SK-N-SH (cell line): ENCODE measurements around the gene TTC31. TPM values are rescaled to one million over a fixed set of nuclear protein-coding genes. Genes with fewer than 3 reads are reported as not detected.

Experiments
- CTCF ChIA-PET: fragments of 300-600, 350-600 bp; formaldehyde crosslinking; extraction: SDS; loops from one replicate; lab custom pipeline; 2021; lab: Yijun Ruan, JAX
- POLR2A ChIA-PET: fragments of 350-600 bp; sonication (Branson Sonifier 250); formaldehyde crosslinking; extraction: SDS; loops from one replicate; lab custom pipeline; 2020; ENCODE audit warnings: antibody characterized with exemption, inconsistent platforms; lab: Yijun Ruan, JAX
- DNase-seq: peaks from one replicate; pipeline ENCODE4 v3.0.0; 2012
- H2AFZ ChIP-seq: fragments of 200-600 bp; sonication (generic); 2 replicates; pipeline ENCODE4 v1.8.1; 2016; ENCODE audit warnings: antibody characterized with exemption, mild to moderate bottlenecking, low read depth
- H3F3A ChIP-seq: fragments of 200-600 bp; sonication (generic); replicated peaks from 2 replicates; pipeline ENCODE3; 2016; ENCODE audit warnings: antibody characterized with exemption, mild to moderate bottlenecking; ENCODE audit not compliant: insufficient read depth
- H3K27ac ChIP-seq, 2 experiments: fragments of 200-500 bp in 1 of 2; fragments of 200-600 bp in 1 of 2; sonication (Bioruptor generic) in 1 of 2; sonication (generic), shearing (Covaris generic) in 1 of 2; 2 replicates each; pipeline versions ENCODE4 v1.5.1 to v1.6.1; 2014 to 2016; ENCODE audit warnings: low read depth in 2 of 2, inconsistent platforms in 1 of 2, low read length in 1 of 2, mild to moderate bottlenecking in 1 of 2, mixed read lengths in 1 of 2
- H3K27me3 ChIP-seq: fragments of 200-600 bp; sonication (generic), shearing (Covaris generic); 2 replicates; pipeline ENCODE4 v1.6.1; 2016; ENCODE audit warnings: mixed run types; ENCODE audit not compliant: insufficient read depth
- H3K36me3 ChIP-seq, 2 experiments: fragments of 200-500 bp in 1 of 2; fragments of 200-600 bp in 1 of 2; sonication (Bioruptor generic) in 1 of 2; sonication (generic) in 1 of 2; replicated peaks in 1 of 2; 2 replicates each; pipeline versions ENCODE3 to v1.5.1; 2014 to 2016; ENCODE audit warnings: low read length in 1 of 2, mild to moderate bottlenecking in 1 of 2; ENCODE audit not compliant: insufficient read depth in 2 of 2, control insufficient read depth in 1 of 2
- H3K4me1 ChIP-seq, 2 experiments: fragments of 200-500 bp in 1 of 2; fragments of 200-600 bp in 1 of 2; sonication (Bioruptor generic) in 1 of 2; sonication (generic), shearing (Covaris generic) in 1 of 2; 2 replicates each; pipeline versions ENCODE4 v1.5.1 to v1.6.1; 2014 to 2016; ENCODE audit warnings: low read depth in 1 of 2, low read length in 1 of 2, mixed run types in 1 of 2; ENCODE audit not compliant: insufficient read depth in 2 of 2, control insufficient read depth in 1 of 2
- H3K4me2 ChIP-seq: fragments of 200-600 bp; sonication (generic), shearing (Covaris generic); 2 replicates; pipeline ENCODE4 v1.6.1; 2017; ENCODE audit warnings: mixed run types
- H3K4me3 ChIP-seq, 2 experiments: fragments of 200-500 bp in 1 of 2; fragments of 200-600 bp in 1 of 2; sonication (Bioruptor generic) in 1 of 2; sonication (generic), shearing (Covaris generic) in 1 of 2; 2 replicates each; pipeline versions ENCODE4 v1.5.1 to v1.8.1; 2014 to 2016; ENCODE audit warnings: low read depth in 2 of 2, inconsistent platforms in 1 of 2, low read length in 1 of 2, mild to moderate bottlenecking in 1 of 2, mixed read lengths in 1 of 2, moderate library complexity in 1 of 2
- H3K79me2 ChIP-seq: fragments of 200-600 bp; sonication (generic); 2 replicates; pipeline ENCODE4 v1.8.1; 2017; ENCODE audit warnings: mild to moderate bottlenecking; ENCODE audit not compliant: insufficient read depth
- H3K9ac ChIP-seq: fragments of 200-600 bp; sonication (generic); 2 replicates; pipeline ENCODE4 v1.6.1; 2017; ENCODE audit warnings: mixed run types
- H3K9me2 ChIP-seq: fragments of 200-600 bp; sonication (generic); 2 replicates; pipeline ENCODE4 v1.6.1; 2017; ENCODE audit warnings: mixed run types
- H3K9me3 ChIP-seq: fragments of 200-600 bp; sonication (generic); 2 replicates; pipeline ENCODE4 v1.6.1; 2017; ENCODE audit warnings: mixed run types, mild to moderate bottlenecking, moderate library complexity
- H4K20me1 ChIP-seq: fragments of 200-600 bp; sonication (generic); 2 replicates; pipeline ENCODE4 v1.6.1; 2017; ENCODE audit warnings: mild to moderate bottlenecking, mixed run types; ENCODE audit not compliant: insufficient read depth
- CHD2 ChIP-seq: fragments of 150-350 bp; IDR thresholded peaks from 2 replicates; pipeline ENCODE4 v1.6.1; 2018; ENCODE audit warnings: low read length; ENCODE audit not compliant: partially characterized antibody
- EZH2phosphoT487 ChIP-seq: fragments of 200-600 bp; sonication (generic); IDR thresholded peaks from 2 replicates; pipeline ENCODE4 v1.6.1; 2017; ENCODE audit warnings: low read depth, mixed run types, mild to moderate bottlenecking, antibody characterized with exemption, moderate library complexity, borderline replicate concordance
- FOXJ3 ChIP-seq: sonication (generic); formaldehyde crosslinking; IDR thresholded peaks from 2 replicates; pipeline ENCODE4 v1.5.1; 2020; ENCODE audit warnings: mild to moderate bottlenecking, missing genetic modification reagents
- GATA2 ChIP-seq: sonication (generic); formaldehyde crosslinking; IDR thresholded peaks from 2 replicates; pipeline ENCODE4 v1.5.0; 2020; ENCODE audit warnings: mild to moderate bottlenecking, missing genetic modification reagents
- MXI1 ChIP-seq: IDR thresholded peaks from 2 replicates; pipeline ENCODE4 v1.6.1; 2012; ENCODE audit warnings: mild to moderate bottlenecking, low read depth, low read length, improper control_type of control experiment
- NRF1 ChIP-seq: IDR thresholded peaks from 2 replicates; pipeline ENCODE4 v1.6.1; 2012; ENCODE audit warnings: low read depth, mild to moderate bottlenecking, low read length
- SIN3A ChIP-seq: IDR thresholded peaks from 2 replicates; pipeline ENCODE4 v1.6.1; 2012; ENCODE audit warnings: low read depth, mild to moderate bottlenecking, low read length, moderate library complexity, borderline replicate concordance
- TAF1 ChIP-seq: IDR thresholded peaks from 2 replicates; pipeline ENCODE4 v1.6.1; 2012; ENCODE audit warnings: low read depth, mild to moderate bottlenecking, low read length, moderate library complexity, borderline replicate concordance
- YY1 ChIP-seq: IDR thresholded peaks from 2 replicates; pipeline ENCODE4 v1.4.0; 2012; ENCODE audit warnings: low read depth, mild to moderate bottlenecking
- WGBS: methylation state at CpG from one replicate; pipeline ENCODE4 v1.1.6; 2017; ENCODE audit warnings: low lambda C conversion rate; 5-methylcytosine and 5-hydroxymethylcytosine counted together
- polyA plus RNA-seq, 3 experiments: library from polyadenylated mRNA; depleted of rRNA; stranded (reverse); fragments of >200 nt; gene quantifications; 2 replicates each; pipeline ENCODE4 v1.2.3, GENCODE V29; 2012
- TF ChIP-seq, protein P1 (sequence below): fragments of 150-350 bp; IDR thresholded peaks from 2 replicates; pipeline ENCODE4 v1.6.1; 2017; ENCODE audit warnings: antibody characterized with exemption, low read length, low read depth, borderline replicate concordance
- TF ChIP-seq, protein P2 (sequence below): IDR thresholded peaks from 2 replicates; pipeline ENCODE4; 2012
- TF ChIP-seq, protein P3 (sequence below): IDR thresholded peaks from 2 replicates; pipeline ENCODE4 v1.6.1; 2012; ENCODE audit warnings: mild to moderate bottlenecking, low read depth, low read length, moderate library complexity

TTC31 gene
- polyA plus RNA-seq, 1 of the 3 experiments (the other 2 are of a cell fraction): 27.9 TPM

DNA sequence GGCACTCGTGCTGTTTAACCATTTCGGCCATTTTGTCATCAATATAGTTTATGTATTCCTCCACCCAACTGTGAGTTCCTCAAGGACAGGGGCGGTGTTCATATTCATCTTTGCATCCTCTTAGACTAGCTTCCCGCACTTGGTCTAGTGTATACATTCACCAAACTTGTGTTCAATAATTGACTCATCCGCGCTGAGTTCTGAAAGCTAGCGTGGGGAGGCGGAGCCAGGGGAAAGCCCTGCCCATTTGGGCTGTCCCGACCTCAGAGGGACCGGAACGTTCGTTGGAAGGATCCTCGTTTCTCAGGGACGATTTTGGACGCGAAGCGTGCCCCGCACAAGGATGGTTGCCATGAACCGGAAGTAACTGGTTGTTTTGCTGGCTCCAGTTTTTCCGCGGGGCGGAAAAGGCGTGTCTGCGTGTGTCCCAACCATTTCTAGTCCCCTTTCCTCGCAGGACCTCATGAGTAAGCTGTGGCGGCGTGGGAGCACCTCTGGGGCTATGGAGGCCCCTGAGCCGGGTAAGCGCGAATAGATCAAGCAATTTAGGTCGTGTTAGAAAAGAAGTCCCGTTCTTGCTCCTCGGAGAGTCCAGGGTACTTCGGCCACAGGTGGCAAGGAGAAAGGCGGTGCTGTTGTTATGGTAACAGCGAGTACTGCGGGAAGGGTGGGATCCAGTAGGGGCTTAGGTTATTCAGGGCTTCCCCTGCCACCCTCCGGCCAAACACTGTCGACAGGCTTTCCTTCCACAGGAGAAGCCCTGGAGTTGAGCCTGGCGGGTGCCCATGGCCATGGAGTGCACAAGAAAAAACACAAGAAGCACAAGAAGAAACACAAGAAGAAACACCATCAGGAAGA is 28.0 kb upstream of the TTC31 start, which contains the start of gene INO80B (continued):
- TF ChIP-seq, protein P1, sequence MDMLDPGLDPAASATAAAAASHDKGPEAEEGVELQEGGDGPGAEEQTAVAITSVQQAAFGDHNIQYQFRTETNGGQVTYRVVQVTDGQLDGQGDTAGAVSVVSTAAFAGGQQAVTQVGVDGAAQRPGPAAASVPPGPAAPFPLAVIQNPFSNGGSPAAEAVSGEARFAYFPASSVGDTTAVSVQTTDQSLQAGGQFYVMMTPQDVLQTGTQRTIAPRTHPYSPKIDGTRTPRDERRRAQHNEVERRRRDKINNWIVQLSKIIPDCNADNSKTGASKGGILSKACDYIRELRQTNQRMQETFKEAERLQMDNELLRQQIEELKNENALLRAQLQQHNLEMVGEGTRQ: 0 out of 2 replicates have a peak, but pooled peaks have one; percentile 10
- TF ChIP-seq CHD2 (peak; percentile 91), EZH2phosphoT487 (no peak), SIN3A (peak; percentile 96; the same call in 1 of the 2 replicates), FOXJ3 (no peak)
- TF ChIP-seq, protein P2, sequence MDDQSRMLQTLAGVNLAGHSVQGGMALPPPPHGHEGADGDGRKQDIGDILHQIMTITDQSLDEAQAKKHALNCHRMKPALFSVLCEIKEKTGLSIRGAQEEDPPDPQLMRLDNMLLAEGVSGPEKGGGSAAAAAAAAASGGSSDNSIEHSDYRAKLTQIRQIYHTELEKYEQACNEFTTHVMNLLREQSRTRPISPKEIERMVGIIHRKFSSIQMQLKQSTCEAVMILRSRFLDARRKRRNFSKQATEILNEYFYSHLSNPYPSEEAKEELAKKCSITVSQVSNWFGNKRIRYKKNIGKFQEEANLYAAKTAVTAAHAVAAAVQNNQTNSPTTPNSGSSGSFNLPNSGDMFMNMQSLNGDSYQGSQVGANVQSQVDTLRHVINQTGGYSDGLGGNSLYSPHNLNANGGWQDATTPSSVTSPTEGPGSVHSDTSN: peak; percentile 47; the same call in 1 of the 2 replicates

DNA sequence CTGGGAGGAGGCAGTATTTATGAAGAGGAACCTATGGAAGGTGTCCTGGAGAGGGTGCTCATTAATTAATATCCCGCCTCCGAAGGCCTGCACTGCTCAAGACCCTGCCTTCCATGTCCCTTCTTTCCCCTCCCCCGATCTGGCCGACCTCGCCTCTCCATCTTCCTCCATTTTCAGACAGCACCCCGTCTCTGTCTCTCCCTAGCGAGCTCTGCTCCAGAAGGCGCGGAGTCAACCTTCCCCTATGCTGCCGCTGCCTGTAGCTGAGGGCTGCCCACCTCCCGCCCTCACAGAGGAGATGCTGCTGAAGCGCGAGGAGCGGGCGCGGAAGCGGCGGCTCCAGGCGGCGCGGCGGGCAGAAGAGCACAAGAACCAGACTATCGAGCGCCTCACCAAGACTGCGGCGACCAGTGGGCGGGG is 25.7 kb upstream of the TTC31 start:
- no peaks in the 10 kb centered on the region for H3K9me3 ChIP-seq
- no peaks in the 10 kb centered on the region for H3K27me3 ChIP-seq
- peak overlapping the region; percentile 68 to 70 for H3K4me3 ChIP-seq
- H3K9ac ChIP-seq: peak overlapping the region; percentile 44; the same call in 1 of the 2 replicates
- H4K20me1 ChIP-seq: no peaks in the 10 kb centered on the region
- no peak for DNase-seq
- 6% methylated on average over 17 of the region's 27 CpGs for WGBS
- H2AFZ ChIP-seq: 0 out of 2 replicates have a peak overlapping the region, but pooled peaks have one; percentile 27
- H3F3A ChIP-seq: peaks cover 13% of the 10 kb centered on the region
- H3K36me3 ChIP-seq: peaks cover 0 to 22% of the 10 kb centered on the region in 2 experiments
- peaks cover 29% of the 10 kb centered on the region for H3K79me2 ChIP-seq
- POLR2A ChIA-PET: interaction anchor here (0.7 to 5.9 kb wide), 8 partner anchors 8 to 56 kb away, joined by 3 to 60 read pairs (median 10); partner anchors contain the start of genes C2orf81, CCDC142, MOGS and MRPL53
- H3K9me2 ChIP-seq: no peaks in the 10 kb centered on the region
- CTCF ChIA-PET: interaction anchor here (0.5 to 2.8 kb wide), 9 partner anchors 10 to 720 kb away, joined by 3 to 10 read pairs (median 4); partner anchors contain the start of genes CCDC142, PCGF1, TPRKB and TTC31
- H3K4me1 ChIP-seq: peaks cover 14 to 31% of the 10 kb centered on the region in 2 experiments; a peak in 3 of 4 replicates
- H3K4me2 ChIP-seq: peak overlapping the region; percentile 95
- H3K27ac ChIP-seq: peak overlapping the region; percentile 69 to 99; a peak in 3 of 4 replicates
- TF ChIP-seq NRF1: no peak
- TF ChIP-seq MXI1: peak; percentile 30; the same call in 1 of the 2 replicates
- TF ChIP-seq, protein P3, sequence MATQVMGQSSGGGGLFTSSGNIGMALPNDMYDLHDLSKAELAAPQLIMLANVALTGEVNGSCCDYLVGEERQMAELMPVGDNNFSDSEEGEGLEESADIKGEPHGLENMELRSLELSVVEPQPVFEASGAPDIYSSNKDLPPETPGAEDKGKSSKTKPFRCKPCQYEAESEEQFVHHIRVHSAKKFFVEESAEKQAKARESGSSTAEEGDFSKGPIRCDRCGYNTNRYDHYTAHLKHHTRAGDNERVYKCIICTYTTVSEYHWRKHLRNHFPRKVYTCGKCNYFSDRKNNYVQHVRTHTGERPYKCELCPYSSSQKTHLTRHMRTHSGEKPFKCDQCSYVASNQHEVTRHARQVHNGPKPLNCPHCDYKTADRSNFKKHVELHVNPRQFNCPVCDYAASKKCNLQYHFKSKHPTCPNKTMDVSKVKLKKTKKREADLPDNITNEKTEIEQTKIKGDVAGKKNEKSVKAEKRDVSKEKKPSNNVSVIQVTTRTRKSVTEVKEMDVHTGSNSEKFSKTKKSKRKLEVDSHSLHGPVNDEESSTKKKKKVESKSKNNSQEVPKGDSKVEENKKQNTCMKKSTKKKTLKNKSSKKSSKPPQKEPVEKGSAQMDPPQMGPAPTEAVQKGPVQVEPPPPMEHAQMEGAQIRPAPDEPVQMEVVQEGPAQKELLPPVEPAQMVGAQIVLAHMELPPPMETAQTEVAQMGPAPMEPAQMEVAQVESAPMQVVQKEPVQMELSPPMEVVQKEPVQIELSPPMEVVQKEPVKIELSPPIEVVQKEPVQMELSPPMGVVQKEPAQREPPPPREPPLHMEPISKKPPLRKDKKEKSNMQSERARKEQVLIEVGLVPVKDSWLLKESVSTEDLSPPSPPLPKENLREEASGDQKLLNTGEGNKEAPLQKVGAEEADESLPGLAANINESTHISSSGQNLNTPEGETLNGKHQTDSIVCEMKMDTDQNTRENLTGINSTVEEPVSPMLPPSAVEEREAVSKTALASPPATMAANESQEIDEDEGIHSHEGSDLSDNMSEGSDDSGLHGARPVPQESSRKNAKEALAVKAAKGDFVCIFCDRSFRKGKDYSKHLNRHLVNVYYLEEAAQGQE: 0 out of 2 replicates have a peak, but pooled peaks have one; percentile 7
- no peak for TF ChIP-seq GATA2 (CRISPR knock-in tag)
- 0 out of 2 replicates have a peak, but pooled peaks have one; percentile 16 for TF ChIP-seq TAF1
- TF ChIP-seq YY1: 0 out of 2 replicates have a peak, but pooled peaks have one; percentile 4
- TF ChIP-seq, all 33 proteins: peak for 4
